ENCODE measurements around the gene CYP21A2.
"Not testable (repeated sequence)": the region's sequence is repeated elsewhere in the genome, so short reads cannot be mapped to it uniquely, and the experiment has no call there.

CYP21A2 gene

GRCh38 chr6:32035283-32036013 lies 2.8 kb upstream of the CYP21A2 start:
- not testable (repeated sequence) for DNase-seq

GRCh38 chr6:32037136-32037535 lies 1.1 kb upstream of the CYP21A2 start:
- not testable (repeated sequence) for DNase-seq

GRCh38 chr6:32038878-32039277 lies 663 bp downstream of the CYP21A2 start:
- DNase-seq: not testable (repeated sequence)

DNA sequence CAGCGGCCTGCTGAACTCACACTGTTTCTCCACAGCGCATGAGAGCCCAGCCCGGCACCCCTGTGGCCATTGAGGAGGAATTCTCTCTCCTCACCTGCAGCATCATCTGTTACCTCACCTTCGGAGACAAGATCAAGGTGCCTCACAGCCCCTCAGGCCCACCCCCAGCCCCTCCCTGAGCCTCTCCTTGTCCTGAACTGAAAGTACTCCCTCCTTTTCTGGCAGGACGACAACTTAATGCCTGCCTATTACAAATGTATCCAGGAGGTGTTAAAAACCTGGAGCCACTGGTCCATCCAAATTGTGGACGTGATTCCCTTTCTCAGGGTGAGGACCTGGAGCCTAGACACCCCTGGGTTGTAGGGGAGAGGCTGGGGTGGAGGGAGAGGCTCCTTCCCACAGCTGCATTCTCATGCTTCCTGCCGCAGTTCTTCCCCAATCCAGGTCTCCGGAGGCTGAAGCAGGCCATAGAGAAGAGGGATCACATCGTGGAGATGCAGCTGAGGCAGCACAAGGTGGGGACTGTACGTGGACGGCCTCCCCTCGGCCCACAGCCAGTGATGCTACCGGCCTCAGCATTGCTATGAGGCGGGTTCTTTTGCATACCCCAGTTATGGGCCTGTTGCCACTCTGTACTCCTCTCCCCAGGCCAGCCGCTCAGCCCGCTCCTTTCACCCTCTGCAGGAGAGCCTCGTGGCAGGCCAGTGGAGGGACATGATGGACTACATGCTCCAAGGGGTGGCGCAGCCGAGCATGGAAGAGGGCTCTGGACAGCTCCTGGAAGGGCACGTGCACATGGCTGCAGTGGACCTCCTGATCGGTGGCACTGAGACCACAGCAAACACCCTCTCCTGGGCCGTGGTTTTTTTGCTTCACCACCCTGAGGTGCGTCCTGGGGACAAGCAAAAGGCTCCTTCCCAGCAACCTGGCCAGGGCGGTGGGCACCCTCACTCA lies 1.4 kb downstream of the CYP21A2 start:
- DNase-seq: not testable (repeated sequence)

DNA sequence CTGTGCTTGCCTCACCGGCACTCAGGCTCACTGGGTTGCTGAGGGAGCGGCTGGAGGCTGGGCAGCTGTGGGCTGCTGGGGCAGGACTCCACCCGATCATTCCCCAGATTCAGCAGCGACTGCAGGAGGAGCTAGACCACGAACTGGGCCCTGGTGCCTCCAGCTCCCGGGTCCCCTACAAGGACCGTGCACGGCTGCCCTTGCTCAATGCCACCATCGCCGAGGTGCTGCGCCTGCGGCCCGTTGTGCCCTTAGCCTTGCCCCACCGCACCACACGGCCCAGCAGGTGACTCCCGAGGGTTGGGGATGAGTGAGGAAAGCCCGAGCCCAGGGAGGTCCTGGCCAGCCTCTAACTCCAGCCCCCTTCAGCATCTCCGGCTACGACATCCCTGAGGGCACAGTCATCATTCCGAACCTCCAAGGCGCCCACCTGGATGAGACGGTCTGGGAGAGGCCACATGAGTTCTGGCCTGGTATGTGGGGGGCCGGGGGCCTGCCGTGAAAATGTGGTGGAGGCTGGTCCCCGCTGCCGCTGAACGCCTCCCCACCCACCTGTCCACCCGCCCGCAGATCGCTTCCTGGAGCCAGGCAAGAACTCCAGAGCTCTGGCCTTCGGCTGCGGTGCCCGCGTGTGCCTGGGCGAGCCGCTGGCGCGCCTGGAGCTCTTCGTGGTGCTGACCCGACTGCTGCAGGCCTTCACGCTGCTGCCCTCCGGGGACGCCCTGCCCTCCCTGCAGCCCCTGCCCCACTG lies 2.3 kb downstream of the CYP21A2 start:
- DNase-seq: not testable (repeated sequence)

- not testable (repeated sequence) for DNase-seq
Observed at GRCh38 chr6:32041050-32041321, 2.8 kb downstream of the CYP21A2 start.

DNA sequence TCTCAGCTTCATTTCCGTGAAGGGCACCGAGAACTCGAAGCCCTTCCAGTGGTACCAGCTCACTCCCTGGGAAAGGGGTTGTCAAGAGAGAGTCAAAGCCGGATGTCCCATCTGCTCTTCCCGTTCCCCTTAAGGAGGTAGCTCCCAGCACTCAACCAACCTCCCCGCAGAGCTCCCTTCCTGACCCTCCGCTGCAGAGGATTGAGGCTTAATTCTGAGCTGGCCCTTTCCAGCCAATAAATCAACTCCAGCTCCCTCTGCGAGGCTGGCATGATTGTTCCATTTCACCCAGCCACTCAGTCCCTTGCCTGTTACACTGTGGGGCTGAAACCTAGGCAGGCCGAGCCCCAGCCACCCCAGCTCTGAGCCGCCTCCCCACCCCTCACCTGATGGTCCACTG lies 3.2 kb downstream of the CYP21A2 start:
- not testable (repeated sequence) for DNase-seq

GRCh38 chr6:32042276-32042675 lies 4.1 kb downstream of the CYP21A2 start:
- DNase-seq: not testable (repeated sequence)

DNA sequence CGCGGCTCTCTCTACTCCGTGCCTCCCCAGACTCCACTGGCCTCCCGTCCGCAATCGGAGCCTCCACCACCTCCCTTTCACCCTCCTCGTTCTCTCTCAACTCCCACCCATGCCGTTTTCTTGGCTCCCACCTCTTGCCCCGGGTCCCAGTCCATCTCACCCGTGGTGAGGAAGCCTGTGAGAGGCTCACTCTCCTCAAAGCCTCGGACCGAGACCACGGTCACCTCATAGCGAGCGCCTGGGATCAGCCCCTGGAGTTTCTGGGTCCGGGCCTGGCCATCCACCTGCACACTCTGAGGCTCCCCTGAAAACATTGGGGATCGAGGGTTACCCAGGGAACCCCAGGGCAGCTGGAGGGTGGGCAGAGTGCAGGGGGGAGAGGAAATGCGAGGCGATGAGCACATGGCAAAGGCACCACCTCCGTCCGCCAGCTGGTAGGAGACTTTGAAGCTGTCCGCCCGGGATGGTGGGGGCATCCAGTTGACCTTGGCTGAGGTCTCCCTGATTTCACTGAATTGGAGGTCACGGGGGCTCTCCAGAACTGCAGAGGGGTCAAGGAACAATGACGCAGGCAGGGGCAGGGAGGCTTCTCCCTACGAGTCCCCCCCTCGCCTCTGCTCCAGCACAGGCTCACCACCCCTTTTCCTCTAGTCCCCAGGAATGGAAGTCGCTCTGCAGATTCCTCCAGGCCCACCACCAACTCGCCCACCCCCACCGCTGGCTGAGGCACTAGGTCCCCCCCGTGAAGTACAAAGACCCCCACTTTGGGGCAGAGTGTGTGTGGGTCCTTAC lies 5.6 kb downstream of the CYP21A2 start:
- DNase-seq: not testable (repeated sequence)

- DNase-seq: not testable (repeated sequence)
Observed at GRCh38 chr6:32044916-32045315, 6.7 kb downstream of the CYP21A2 start.

- DNase-seq: no peak
Observed at GRCh38 chr6:32045811-32046449, 7.7 kb downstream of the CYP21A2 start.

DNA sequence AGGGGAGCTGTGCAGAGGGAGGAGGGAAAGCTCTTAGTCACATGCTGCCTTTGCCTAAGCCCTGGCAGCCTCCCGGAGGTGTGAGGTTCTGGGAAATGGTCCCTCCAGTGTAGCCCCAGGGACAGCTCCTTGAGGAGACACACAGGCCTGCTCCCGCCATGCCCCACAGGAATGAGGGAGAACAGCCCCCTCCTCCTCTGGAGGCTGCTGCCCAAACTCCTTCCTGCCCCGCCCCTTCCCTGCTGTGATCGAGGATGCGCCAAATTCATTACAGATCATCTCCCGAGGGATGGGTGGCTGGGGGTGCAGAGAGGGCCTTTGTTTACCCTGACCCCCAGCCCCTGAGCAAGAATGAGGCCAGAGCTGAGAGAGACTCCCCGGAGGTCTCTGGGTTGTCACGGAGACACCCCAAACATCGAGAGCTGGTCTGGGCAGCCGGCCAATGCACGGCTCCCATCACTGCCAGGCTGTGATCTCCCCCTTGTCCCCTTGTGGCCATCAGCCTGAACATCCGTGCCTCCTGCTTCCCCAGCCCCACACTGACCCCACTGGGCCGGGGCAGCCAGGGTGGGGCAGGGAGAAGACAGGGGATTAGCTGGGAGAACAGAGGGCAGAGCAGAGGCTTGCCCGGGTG lies 8.4 kb downstream of the CYP21A2 start:
- no peak for DNase-seq

- no peak for DNase-seq
Observed at GRCh38 chr6:32047084-32047478, 8.9 kb downstream of the CYP21A2 start.

- no peak for DNase-seq
Observed at GRCh38 chr6:32047539-32047854, 9.3 kb downstream of the CYP21A2 start.

- no peak for DNase-seq
Observed at GRCh38 chr6:32047855-32048766, 9.9 kb downstream of the CYP21A2 start.

- not testable (repeated sequence) for DNase-seq
Observed at GRCh38 chr6:32049149-32049548, 10.9 kb downstream of the CYP21A2 start.

DNA sequence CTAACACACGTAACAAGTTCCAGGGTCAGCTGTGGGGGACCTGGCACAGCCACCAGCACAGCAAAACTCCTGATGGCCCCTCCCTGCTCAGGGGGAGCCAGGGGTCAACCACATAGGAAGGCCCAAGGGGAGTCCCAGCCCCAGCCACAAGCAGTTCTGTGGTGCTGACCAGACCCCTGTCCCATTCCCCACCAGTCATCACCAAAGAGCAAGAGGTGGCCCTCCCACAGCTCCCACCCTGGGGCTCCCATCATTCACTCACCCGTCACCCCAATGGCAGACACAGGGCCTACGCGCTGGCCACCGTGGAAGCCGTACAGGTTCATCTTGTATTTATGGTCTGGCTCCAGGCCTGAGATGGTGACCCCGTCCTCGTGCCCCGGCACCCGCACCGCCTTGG lies 11.5 kb downstream of the CYP21A2 start:
- not testable (repeated sequence) for DNase-seq

DNA sequence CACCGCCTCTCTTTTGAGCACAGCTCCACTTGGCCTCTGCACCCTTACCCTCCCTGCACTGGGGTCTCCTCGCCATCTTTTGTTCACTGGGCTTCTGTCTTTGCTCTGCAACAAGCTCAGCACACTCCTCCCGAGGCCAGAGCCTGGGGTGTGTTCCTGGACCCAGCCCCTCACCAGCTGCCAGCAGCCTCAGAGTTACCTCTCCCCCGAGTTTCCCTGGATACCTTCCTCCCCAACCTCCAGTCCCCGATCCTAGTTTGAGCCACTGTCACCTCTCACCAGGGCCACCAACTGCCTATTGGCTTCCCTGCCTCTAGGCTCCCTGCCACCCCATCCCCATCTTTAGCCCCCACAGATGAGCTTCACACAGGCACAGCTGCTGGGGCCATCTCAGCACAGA lies 12.3 kb downstream of the CYP21A2 start:
- DNase-seq: no peak

- not testable (repeated sequence) for DNase-seq
Observed at GRCh38 chr6:32052626-32053025, 14.4 kb downstream of the CYP21A2 start.

DNA sequence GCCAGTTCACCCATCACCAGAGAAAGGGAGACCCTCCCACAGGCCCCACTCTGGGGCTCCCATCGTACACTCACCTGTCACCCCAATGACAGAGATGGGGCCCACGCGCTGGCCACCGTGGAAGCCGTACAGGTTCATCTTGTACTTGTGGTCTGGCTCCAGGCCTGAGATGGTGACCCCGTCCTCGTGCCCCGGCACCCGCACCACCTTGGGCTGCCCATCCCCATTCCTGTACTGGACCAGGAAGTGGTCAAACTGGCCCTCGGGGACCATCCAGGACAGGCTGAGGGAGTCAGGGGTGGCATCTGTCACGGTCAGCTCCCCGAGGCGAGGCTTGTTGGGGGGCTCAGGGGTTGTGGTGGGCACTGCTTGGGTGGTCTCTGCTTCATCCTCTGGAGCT lies 15.1 kb downstream of the CYP21A2 start:
- not testable (repeated sequence) for DNase-seq

Measured in MV-4-11 (cell line).